SK-N-SH (cell line): ENCODE measurements around the gene ANKMY1.
A peak's percentile ranks its signal among the peaks of the same experiment; 100 is the strongest.

ENCODE experiments used
- CHD2 ChIP-seq: fragments of 150-350 bp; IDR thresholded peaks from 2 replicates; pipeline ENCODE4 v1.6.1; 2018; ENCODE audit warnings: low read length; ENCODE audit not compliant: partially characterized antibody
- MEF2A ChIP-seq: IDR thresholded peaks from 2 replicates; pipeline ENCODE4 v1.4.0; 2012; ENCODE audit warnings: low read depth, borderline replicate concordance
- POLR2AphosphoS5 ChIP-seq: IDR thresholded peaks from 2 replicates; pipeline ENCODE4 v1.6.1; 2012; ENCODE audit warnings: low read depth, low read length
- SIN3A ChIP-seq: IDR thresholded peaks from 2 replicates; pipeline ENCODE4 v1.6.1; 2012; ENCODE audit warnings: low read depth, mild to moderate bottlenecking, low read length, moderate library complexity, borderline replicate concordance
- TAF1 ChIP-seq: IDR thresholded peaks from 2 replicates; pipeline ENCODE4 v1.6.1; 2012; ENCODE audit warnings: low read depth, mild to moderate bottlenecking, low read length, moderate library complexity, borderline replicate concordance
- TF ChIP-seq, protein P1 (sequence below): IDR thresholded peaks from 2 replicates; pipeline ENCODE4 v1.4.0; 2012; ENCODE audit warnings: low read depth
- TF ChIP-seq, protein P2 (sequence below): IDR thresholded peaks from 2 replicates; pipeline ENCODE4 v1.6.1; 2012; ENCODE audit warnings: mild to moderate bottlenecking, low read depth, low read length, moderate library complexity
- TF ChIP-seq, protein P3 (sequence below): fragments of 200-600 bp; sonication (generic); IDR thresholded peaks from 2 replicates; pipeline ENCODE4 v1.6.1; 2017; ENCODE audit warnings: antibody characterized with exemption, mild to moderate bottlenecking, moderate library complexity
- TF ChIP-seq, protein P4 (sequence below): fragments of 150-350 bp; IDR thresholded peaks from 2 replicates; pipeline ENCODE4 v1.6.1; 2017; ENCODE audit warnings: antibody characterized with exemption, low read length, low read depth, borderline replicate concordance

DNA sequence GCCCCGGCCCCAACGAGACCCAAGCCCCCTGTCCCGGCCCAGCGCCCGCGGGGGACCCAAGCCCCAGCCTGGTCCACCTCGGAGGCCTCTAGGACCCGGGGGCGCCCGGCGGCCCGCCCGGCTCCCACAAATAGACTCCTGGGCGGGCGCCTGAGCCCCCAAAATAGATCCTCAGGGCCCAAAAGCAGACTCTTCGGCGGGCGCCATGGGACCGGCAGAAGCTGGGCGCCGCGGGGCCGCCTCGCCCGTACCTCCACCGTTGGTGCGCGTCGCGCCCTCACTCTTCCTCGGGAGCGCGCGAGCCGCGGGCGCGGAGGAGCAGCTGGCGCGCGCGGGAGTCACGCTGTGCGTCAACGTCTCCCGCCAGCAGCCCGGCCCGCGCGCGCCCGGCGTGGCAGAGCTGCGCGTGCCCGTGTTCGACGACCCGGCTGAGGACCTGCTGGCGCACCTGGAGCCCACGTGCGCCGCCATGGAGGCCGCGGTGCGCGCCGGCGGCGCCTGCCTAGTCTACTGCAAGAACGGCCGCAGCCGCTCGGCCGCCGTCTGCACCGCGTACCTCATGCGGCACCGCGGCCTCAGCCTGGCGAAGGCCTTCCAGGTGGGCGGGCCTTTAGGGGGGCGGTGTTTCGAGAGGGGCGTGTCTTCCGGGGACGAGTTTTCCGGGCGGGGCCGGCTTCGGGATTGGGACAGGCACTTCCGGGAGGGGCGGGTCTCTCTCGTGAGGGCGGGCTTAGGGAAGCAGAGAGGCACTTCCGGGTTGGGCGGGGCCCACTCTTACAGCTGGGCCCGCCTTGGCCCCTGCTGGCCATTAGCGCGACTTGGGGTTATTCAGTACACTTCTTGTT is 2.9 kb upstream of the ANKMY1 start:
- TF ChIP-seq, protein P1, sequence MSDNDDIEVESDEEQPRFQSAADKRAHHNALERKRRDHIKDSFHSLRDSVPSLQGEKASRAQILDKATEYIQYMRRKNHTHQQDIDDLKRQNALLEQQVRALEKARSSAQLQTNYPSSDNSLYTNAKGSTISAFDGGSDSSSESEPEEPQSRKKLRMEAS, result peak; percentile 90
- TF ChIP-seq, protein P2, sequence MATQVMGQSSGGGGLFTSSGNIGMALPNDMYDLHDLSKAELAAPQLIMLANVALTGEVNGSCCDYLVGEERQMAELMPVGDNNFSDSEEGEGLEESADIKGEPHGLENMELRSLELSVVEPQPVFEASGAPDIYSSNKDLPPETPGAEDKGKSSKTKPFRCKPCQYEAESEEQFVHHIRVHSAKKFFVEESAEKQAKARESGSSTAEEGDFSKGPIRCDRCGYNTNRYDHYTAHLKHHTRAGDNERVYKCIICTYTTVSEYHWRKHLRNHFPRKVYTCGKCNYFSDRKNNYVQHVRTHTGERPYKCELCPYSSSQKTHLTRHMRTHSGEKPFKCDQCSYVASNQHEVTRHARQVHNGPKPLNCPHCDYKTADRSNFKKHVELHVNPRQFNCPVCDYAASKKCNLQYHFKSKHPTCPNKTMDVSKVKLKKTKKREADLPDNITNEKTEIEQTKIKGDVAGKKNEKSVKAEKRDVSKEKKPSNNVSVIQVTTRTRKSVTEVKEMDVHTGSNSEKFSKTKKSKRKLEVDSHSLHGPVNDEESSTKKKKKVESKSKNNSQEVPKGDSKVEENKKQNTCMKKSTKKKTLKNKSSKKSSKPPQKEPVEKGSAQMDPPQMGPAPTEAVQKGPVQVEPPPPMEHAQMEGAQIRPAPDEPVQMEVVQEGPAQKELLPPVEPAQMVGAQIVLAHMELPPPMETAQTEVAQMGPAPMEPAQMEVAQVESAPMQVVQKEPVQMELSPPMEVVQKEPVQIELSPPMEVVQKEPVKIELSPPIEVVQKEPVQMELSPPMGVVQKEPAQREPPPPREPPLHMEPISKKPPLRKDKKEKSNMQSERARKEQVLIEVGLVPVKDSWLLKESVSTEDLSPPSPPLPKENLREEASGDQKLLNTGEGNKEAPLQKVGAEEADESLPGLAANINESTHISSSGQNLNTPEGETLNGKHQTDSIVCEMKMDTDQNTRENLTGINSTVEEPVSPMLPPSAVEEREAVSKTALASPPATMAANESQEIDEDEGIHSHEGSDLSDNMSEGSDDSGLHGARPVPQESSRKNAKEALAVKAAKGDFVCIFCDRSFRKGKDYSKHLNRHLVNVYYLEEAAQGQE, result no peak
- TF ChIP-seq, protein P3, sequence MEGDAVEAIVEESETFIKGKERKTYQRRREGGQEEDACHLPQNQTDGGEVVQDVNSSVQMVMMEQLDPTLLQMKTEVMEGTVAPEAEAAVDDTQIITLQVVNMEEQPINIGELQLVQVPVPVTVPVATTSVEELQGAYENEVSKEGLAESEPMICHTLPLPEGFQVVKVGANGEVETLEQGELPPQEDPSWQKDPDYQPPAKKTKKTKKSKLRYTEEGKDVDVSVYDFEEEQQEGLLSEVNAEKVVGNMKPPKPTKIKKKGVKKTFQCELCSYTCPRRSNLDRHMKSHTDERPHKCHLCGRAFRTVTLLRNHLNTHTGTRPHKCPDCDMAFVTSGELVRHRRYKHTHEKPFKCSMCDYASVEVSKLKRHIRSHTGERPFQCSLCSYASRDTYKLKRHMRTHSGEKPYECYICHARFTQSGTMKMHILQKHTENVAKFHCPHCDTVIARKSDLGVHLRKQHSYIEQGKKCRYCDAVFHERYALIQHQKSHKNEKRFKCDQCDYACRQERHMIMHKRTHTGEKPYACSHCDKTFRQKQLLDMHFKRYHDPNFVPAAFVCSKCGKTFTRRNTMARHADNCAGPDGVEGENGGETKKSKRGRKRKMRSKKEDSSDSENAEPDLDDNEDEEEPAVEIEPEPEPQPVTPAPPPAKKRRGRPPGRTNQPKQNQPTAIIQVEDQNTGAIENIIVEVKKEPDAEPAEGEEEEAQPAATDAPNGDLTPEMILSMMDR, result peak; percentile 39
- TF ChIP-seq SIN3A (peak; percentile 32; the same call in 1 of the 2 replicates), POLR2AphosphoS5 (peak; percentile 88), TAF1 (peak; percentile 50), MEF2A (no peak), CHD2 (no peak)
- TF ChIP-seq, protein P4, sequence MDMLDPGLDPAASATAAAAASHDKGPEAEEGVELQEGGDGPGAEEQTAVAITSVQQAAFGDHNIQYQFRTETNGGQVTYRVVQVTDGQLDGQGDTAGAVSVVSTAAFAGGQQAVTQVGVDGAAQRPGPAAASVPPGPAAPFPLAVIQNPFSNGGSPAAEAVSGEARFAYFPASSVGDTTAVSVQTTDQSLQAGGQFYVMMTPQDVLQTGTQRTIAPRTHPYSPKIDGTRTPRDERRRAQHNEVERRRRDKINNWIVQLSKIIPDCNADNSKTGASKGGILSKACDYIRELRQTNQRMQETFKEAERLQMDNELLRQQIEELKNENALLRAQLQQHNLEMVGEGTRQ, result no peak
